Adrenal gland (tissue), 5 donors: ENCODE data around the gene ADIRF.

Source experiments
- CTCF ChIP-seq, 6 experiments: fragments of 450-650 bp in 4 of 6; fragments of 200-600 bp in 2 of 6; sonication (generic) in 1 of 6; IDR thresholded peaks; 1 replicate in 5 of 6; 2 replicates in 1 of 6; pipeline versions ENCODE4 v1.5.1 to v1.8.0; 2016 to 2021; ENCODE audit warnings: antibody characterized with exemption in 6 of 6, mild to moderate bottlenecking in 2 of 6, moderate library complexity in 1 of 6
- POLR2A ChIP-seq, 2 donors: fragments of 450-650 bp; IDR thresholded peaks; one replicate each; pipeline ENCODE4 v1.6.1; 2017; ENCODE audit warnings: antibody characterized with exemption in 2 of 2, mild to moderate bottlenecking in 2 of 2, moderate library complexity in 1 of 2
- donor health status: DM: no; HTN: no; CAD: no.

- TF ChIP-seq CTCF (IDR thresholded peaks at IDR 0.05) (no peak), POLR2A (IDR thresholded peaks at IDR 0.05) (no peak)
Measured at GRCh38 chr10:86976362-86977056, 8.2 kb downstream of the ADIRF start.
